ENCODE results near the gene DOC2B. TPM values are rescaled to one million over a fixed set of nuclear protein-coding genes. Genes with fewer than 3 reads are reported as not detected.

DOC2B gene
- total and polyA plus RNA-seq, 2 experiments from 2014 or later: 0.42 to 3.8 TPM

GRCh38 chr17:171871-172270, 9.6 kb downstream of the DOC2B start (continued):
- no peak for TF ChIP-seq POLR2AphosphoS5 (IDR thresholded peaks at IDR 0.05; ENCODE audit: low read depth)
- TF ChIP-seq EZH2phosphoT487 (IDR thresholded peaks at IDR 0.05; ENCODE audit: unreplicated experiment): no peak

- TF ChIP-seq NANOG (IDR thresholded peaks at IDR 0.05; ENCODE audit: borderline replicate concordance) (no peak), ZNF114 (CRISPR knock-in tag; IDR thresholded peaks at IDR 0.05) (no peak), JUNB (IDR thresholded peaks at IDR 0.05; ENCODE audit: unreplicated experiment) (no peak), EZH2phosphoT487 (IDR thresholded peaks at IDR 0.05; ENCODE audit: unreplicated experiment) (no peak), ZNF462 (CRISPR knock-in tag; IDR thresholded peaks at IDR 0.05) (no peak), EZH2 (IDR thresholded peaks at IDR 0.05; ENCODE audit: low read depth, unreplicated experiment) (no peak), CREB1 (CRISPR knock-in tag; IDR thresholded peaks at IDR 0.05; ENCODE audit: low read depth) (no peak), ETS1 (IDR thresholded peaks at IDR 0.05) (no peak), STAT1 (IDR thresholded peaks at IDR 0.05; ENCODE audit: unreplicated experiment) (no peak), REST (IDR thresholded peaks at IDR 0.05; ENCODE audit: unreplicated experiment) (no peak), ZNF331 (CRISPR knock-in tag; IDR thresholded peaks at IDR 0.05; ENCODE audit: low read depth) (no peak), POLR2AphosphoS5 (IDR thresholded peaks at IDR 0.05; ENCODE audit: low read depth) (no peak), CTCF (conservative IDR thresholded peaks at IDR 0.05; ENCODE audit: low read depth in 2 of 2) (no peak)
- Mint-ChIP-seq H3K4me1 (no peaks in the 10 kb centered on the region), H3K27ac (no peak overlapping the region), H3K9me3 (no peaks in the 10 kb centered on the region), H3K36me3 (ENCODE audit: low read depth) (no peaks in the 10 kb centered on the region), H3K27me3 (ENCODE audit: insufficient read depth, low read depth, poor library complexity) (no peaks in the 10 kb centered on the region), H3K4me3 (no peak overlapping the region)
- Histone ChIP-seq H3K4me2 (no peak overlapping the region), H3K9me2 (ENCODE audit: insufficient read depth) (no peaks in the 10 kb centered on the region), H3K4me1 (ENCODE audit: insufficient read depth) (no peaks in the 10 kb centered on the region), H4K20me1 (replicated peaks; ENCODE audit: insufficient read depth) (no peaks in the 10 kb centered on the region), H3F3A (replicated peaks; ENCODE audit: low read depth) (no peaks in the 10 kb centered on the region), H2AFZ (no peak overlapping the region), H3K27ac (ENCODE audit: low read depth) (no peak overlapping the region), H3K4me3 (no peak overlapping the region), H3K79me2 (replicated peaks; ENCODE audit: insufficient read depth) (no peaks in the 10 kb centered on the region), H3K27me3 (ENCODE audit: insufficient read depth) (no peaks in the 10 kb centered on the region), H3K36me3 (ENCODE audit: insufficient read depth) (no peaks in the 10 kb centered on the region)
- ATAC-seq: no peak
- no peak for DNase-seq (ENCODE audit: low spot score)
Observed at GRCh38 chr17:170130-170670, 11.2 kb downstream of the DOC2B start.

All from GM23338 (cell line).